H1 (cell line): Measurements from ENCODE around the gene TP73. TPM values are rescaled to one million over a fixed set of nuclear protein-coding genes. Genes with fewer than 3 reads are reported as not detected.
A peak's percentile ranks its signal among the peaks of the same experiment; 100 is the strongest.

Experiments used
- CTCF ChIA-PET: fragments of 300-600 bp; sonication (Branson Sonifier 250); formaldehyde crosslinking; loops from one replicate; lab custom pipeline; 2021; ENCODE audit not compliant: partially characterized antibody; lab: Charles Lee
- POLR2A ChIA-PET: fragments of 300-600 bp; sonication (Branson Sonifier 250); formaldehyde crosslinking; loops from one replicate; lab custom pipeline; 2021; ENCODE audit warnings: inconsistent platforms; ENCODE audit not compliant: partially characterized antibody; lab: Charles Lee
- DNase-seq, 2 experiments: peaks; one replicate each; pipeline versions ENCODE4 v3.0.0 to v3.0.0-alpha.2; 2010 to 2022; ENCODE audit warnings: low spot score in 2 of 2, low read depth in 1 of 2, mixed read lengths in 1 of 2
- FAIRE-seq: peaks from 2 replicates; lab custom pipeline; 2011; peaks lifted over from hg19 to GRCh38; lab: Jason Lieb, UNC
- H2AFZ ChIP-seq: 2 replicates; pipeline ENCODE4 v1.8.1; 2012; ENCODE audit warnings: low read length, inconsistent platforms
- H2AK5ac ChIP-seq: 2 replicates; pipeline ENCODE4 v1.6.1; 2013; ENCODE audit warnings: low read depth, low read length
- H2BK120ac ChIP-seq: replicated peaks from 2 replicates; pipeline ENCODE3; 2013; ENCODE audit warnings: low read depth, low read length, inconsistent platforms
- H2BK12ac ChIP-seq: 2 replicates; pipeline ENCODE4 v1.6.1; 2013; ENCODE audit warnings: low read depth, low read length
- H2BK15ac ChIP-seq: 2 replicates; pipeline ENCODE4 v1.6.1; 2013; ENCODE audit warnings: low read length
- H2BK20ac ChIP-seq: 2 replicates; pipeline ENCODE4 v1.6.1; 2013; ENCODE audit warnings: low read length
- H2BK5ac ChIP-seq: 2 replicates; pipeline ENCODE4 v1.6.1; 2013; ENCODE audit warnings: low read depth, low read length
- H3K14ac ChIP-seq: 2 replicates; pipeline ENCODE4 v1.6.1; 2013; ENCODE audit warnings: inconsistent platforms; ENCODE audit not compliant: insufficient read length
- H3K18ac ChIP-seq: 2 replicates; pipeline ENCODE4 v1.6.1; 2013; ENCODE audit warnings: low read length; ENCODE audit errors: extremely low read depth
- H3K23ac ChIP-seq: 2 replicates; pipeline ENCODE4 v1.6.1; 2013; ENCODE audit warnings: inconsistent platforms; ENCODE audit not compliant: insufficient read length
- H3K23me2 ChIP-seq: 2 replicates; pipeline ENCODE4 v1.6.1; 2013; ENCODE audit warnings: low read depth, low read length
- H3K27ac ChIP-seq: 2 replicates; pipeline ENCODE4 v1.6.1; 2011; ENCODE audit warnings: low read depth, low read length, inconsistent platforms
- H3K27me3 ChIP-seq, 4 experiments: replicated peaks in 1 of 4; 1 replicate in 1 of 4; 2 replicates in 3 of 4; pipeline versions ENCODE4 v1.6.1 to v1.8.1; 2011 to 2013; ENCODE audit warnings: low read length in 3 of 4, mild to moderate bottlenecking in 3 of 4, inconsistent platforms in 2 of 4, mixed read lengths in 2 of 4, moderate library complexity in 1 of 4; ENCODE audit not compliant: control insufficient read depth in 3 of 4, insufficient read depth in 3 of 4; ENCODE audit errors: extremely low read depth in 1 of 4
- H3K36me3 ChIP-seq, 4 experiments: 2 replicates each; pipeline versions ENCODE4 v1.6.1 to v1.8.1; 2011 to 2013; ENCODE audit warnings: mild to moderate bottlenecking in 4 of 4, low read length in 3 of 4, moderate library complexity in 2 of 4, control low read depth in 1 of 4, inconsistent platforms in 1 of 4; ENCODE audit not compliant: insufficient read depth in 4 of 4, control insufficient read depth in 2 of 4
- H3K4ac ChIP-seq: replicated peaks from 2 replicates; pipeline ENCODE3; 2013; ENCODE audit warnings: low read length, low read depth, mixed read lengths, inconsistent platforms; ENCODE audit not compliant: insufficient read length
- H3K4me1 ChIP-seq, 4 experiments: replicated peaks in 1 of 4; 1 replicate in 1 of 4; 2 replicates in 3 of 4; pipeline versions ENCODE4 v1.6.1 to v1.8.1; 2011 to 2013; ENCODE audit warnings: low read length in 3 of 4, inconsistent platforms in 2 of 4, mixed read lengths in 1 of 4; ENCODE audit not compliant: insufficient read depth in 4 of 4, control insufficient read depth in 3 of 4
- H3K4me2 ChIP-seq, 2 experiments: 2 replicates each; pipeline versions ENCODE4 v1.6.1 to v1.8.1; 2011 to 2013; ENCODE audit warnings: low read depth in 2 of 2, low read length in 2 of 2, control low read depth in 1 of 2, inconsistent platforms in 1 of 2, mild to moderate bottlenecking in 1 of 2; ENCODE audit not compliant: insufficient read depth in 1 of 2
- H3K4me3 ChIP-seq, 4 experiments: fragments of 200-600, 300-600 bp in 1 of 4; sonication (generic), shearing (Covaris generic), sonication (Bioruptor Twin) in 1 of 4; 2 replicates each; pipeline versions ENCODE4 v1.5.1 to v1.8.1; 2011 to 2016; ENCODE audit warnings: low read length in 4 of 4, low read depth in 3 of 4, control low read depth in 2 of 4, inconsistent platforms in 2 of 4, mild to moderate bottlenecking in 2 of 4, mixed read lengths in 1 of 4, moderate library complexity in 1 of 4; ENCODE audit not compliant: insufficient read depth in 2 of 4; ENCODE audit errors: extremely low read depth in 1 of 4
- H3K56ac ChIP-seq: replicated peaks from 2 replicates; pipeline ENCODE3; 2013; ENCODE audit warnings: low read depth, mild to moderate bottlenecking, mixed read lengths, low read length, inconsistent platforms; ENCODE audit not compliant: insufficient read length
- H3K79me1 ChIP-seq: 2 replicates; pipeline ENCODE4 v1.6.1; 2013; ENCODE audit warnings: low read depth, low read length, control low read depth
- H3K79me2 ChIP-seq, 2 experiments: 2 replicates each; pipeline versions ENCODE4 v1.6.1 to v1.8.1; 2012 to 2013; ENCODE audit warnings: low read length in 2 of 2, mild to moderate bottlenecking in 2 of 2, inconsistent platforms in 1 of 2; ENCODE audit not compliant: insufficient read depth in 2 of 2, control insufficient read depth in 1 of 2
- H3K9ac ChIP-seq, 4 experiments: replicated peaks in 1 of 4; 1 replicate in 1 of 4; 2 replicates in 3 of 4; pipeline versions ENCODE4 v1.6.1 to v1.8.1; 2011 to 2013; ENCODE audit warnings: low read depth in 3 of 4, low read length in 3 of 4, control low read depth in 2 of 4, mild to moderate bottlenecking in 2 of 4, moderate library complexity in 2 of 4, inconsistent platforms in 1 of 4; ENCODE audit errors: extremely low read depth in 1 of 4
- H3K9me3 ChIP-seq, 2 experiments: 2 replicates each; pipeline versions ENCODE4 v1.6.1 to v1.8.1; 2012 to 2013; ENCODE audit warnings: mild to moderate bottlenecking in 2 of 2, moderate library complexity in 2 of 2, control low read depth in 1 of 2, inconsistent platforms in 1 of 2, low read depth in 1 of 2, low read length in 1 of 2, mixed read lengths in 1 of 2; ENCODE audit not compliant: insufficient read depth in 2 of 2
- H4K20me1 ChIP-seq, 2 experiments: replicated peaks in 1 of 2; 2 replicates each; pipeline versions ENCODE3 to v1.8.1; 2011 to 2013; ENCODE audit warnings: inconsistent platforms in 2 of 2, low read length in 2 of 2, mild to moderate bottlenecking in 1 of 2; ENCODE audit not compliant: insufficient read depth in 2 of 2, control insufficient read depth in 1 of 2
- H4K5ac ChIP-seq: 2 replicates; pipeline ENCODE4 v1.6.1; 2013; ENCODE audit warnings: low read length, low read depth, mixed read lengths, inconsistent platforms; ENCODE audit not compliant: insufficient read length
- H4K8ac ChIP-seq: 2 replicates; pipeline ENCODE4 v1.8.0; 2013; ENCODE audit warnings: mild to moderate bottlenecking, moderate library complexity, low read length, inconsistent platforms; ENCODE audit not compliant: insufficient read depth; ENCODE audit errors: extremely low read depth
- H4K91ac ChIP-seq: replicated peaks from 2 replicates; pipeline ENCODE3; 2013; ENCODE audit warnings: low read length, mixed read lengths, inconsistent platforms; ENCODE audit not compliant: insufficient read length
- JUN ChIP-seq: IDR thresholded peaks from 2 replicates; pipeline ENCODE4 v1.6.1; 2011; ENCODE audit warnings: low read depth, mild to moderate bottlenecking, improper control_type of control experiment, low read length
- POLR2A ChIP-seq, 2 experiments: IDR thresholded peaks; 1 replicate in 1 of 2; 2 replicates in 1 of 2; pipeline ENCODE4 v1.6.1; 2011; ENCODE audit warnings: low read depth in 2 of 2, low read length in 2 of 2, mild to moderate bottlenecking in 2 of 2; ENCODE audit errors: control extremely low read depth in 1 of 2
- WGBS, 2 experiments: shearing (Covaris generic) in 1 of 2; methylation state at CpG; one replicate each; pipeline versions ENCODE4 v1.1.6 to v1.1.7; 2013 to 2015; ENCODE audit warnings: low lambda C conversion rate in 2 of 2, mixed read lengths in 2 of 2, inconsistent platforms in 1 of 2, low coverage in 1 of 2, missing lambda C conversion rate in 1 of 2; ENCODE audit not compliant: insufficient replicate concordance in 2 of 2, insufficient coverage in 1 of 2, insufficient read length in 1 of 2; ENCODE audit errors: extremely low coverage in 1 of 2, missing lambda C conversion rate in 1 of 2; 5-methylcytosine and 5-hydroxymethylcytosine counted together
- polyA plus RNA-seq, 7 experiments: library from polyadenylated mRNA; depleted of rRNA in 3 of 7; stranded (reverse) in 5 of 7; unstranded in 2 of 7; fragments of >200 nt in 5 of 7; fragments of 200-250 nt in 2 of 7; gene quantifications; 1 replicate in 5 of 7; 2 replicates in 1 of 7; 4 replicates in 1 of 7; pipeline versions ENCODE4 v1.2.1 to v1.2.3, GENCODE V29; 2011 to 2013; ENCODE audit warnings: missing spikeins in 2 of 7, mixed read lengths in 2 of 7
- total RNA-seq: library from RNA; stranded (reverse); fragmentation: NEBNext Ultra II Directional; extraction: Animal tissue kit (Norgen Biotek cat#: 25700); gene quantifications from 2 replicates; pipeline ENCODE4 v1.2.1, GENCODE V29; 2021

The TP73 gene
- total and polyA plus RNA-seq, 2 of the 8 experiments (the other 6 are each of a cell fraction or from before 2014, with no cell fraction given): 2.6 to 3.1 TPM

DNA sequence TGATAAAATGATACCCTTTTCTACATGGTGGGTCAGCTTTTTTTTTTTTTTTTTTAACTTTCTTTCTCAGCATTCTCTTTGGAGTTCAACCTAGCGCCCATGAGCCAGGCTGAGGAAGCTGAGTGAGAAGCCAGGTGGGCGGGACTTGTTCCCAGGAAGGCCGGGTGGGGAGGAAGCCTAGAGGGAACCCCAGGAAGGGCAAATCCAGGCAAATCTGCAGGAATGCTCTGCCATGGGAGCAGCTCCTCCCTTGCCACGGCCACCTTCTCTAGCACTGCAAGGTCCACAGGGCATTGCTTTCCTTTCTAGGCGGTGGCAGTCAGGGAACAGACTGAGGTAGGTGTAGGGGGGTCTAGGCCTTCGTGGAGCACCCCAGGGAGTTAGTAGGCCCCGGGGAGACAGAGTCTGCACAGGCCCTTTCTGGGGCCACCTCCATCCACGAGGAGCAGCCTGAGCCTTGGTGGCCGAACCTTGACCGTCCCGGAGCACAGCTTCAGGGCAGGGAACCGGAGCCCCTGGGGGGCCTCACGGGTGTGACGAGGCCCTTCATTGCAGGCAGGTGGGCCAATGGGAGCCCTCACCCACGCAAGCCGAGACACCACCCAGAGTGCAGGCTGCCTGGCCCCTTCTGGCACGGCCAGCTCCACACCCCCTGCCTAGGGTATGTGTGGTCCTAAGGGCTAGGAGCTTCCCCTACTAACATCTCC lies 81.7 kb downstream of the TP73 start:
- Histone ChIP-seq H3K4me2 (no peak overlapping the region), H3K4ac (no peak overlapping the region), H3K4me1 (peaks cover 0 to 19% (median 13%) of the 10 kb centered on the region in 4 experiments; a peak in 5 of 7 replicates), H4K91ac (no peak overlapping the region), H4K20me1 (peaks cover 0 to 9% of the 10 kb centered on the region in 2 experiments), H2BK20ac (no peak overlapping the region), H3K79me1 (no peaks in the 10 kb centered on the region; the same call in 1 of the 2 replicates), H3K36me3 (peaks cover 5 to 25% (median 19%) of the 10 kb centered on the region in 4 experiments; a peak in 7 of 8 replicates), H3K9ac (no peak overlapping the region), H2BK15ac (no peak overlapping the region), H3K27ac (no peak overlapping the region), H2BK120ac (no peak overlapping the region), H2BK5ac (no peak overlapping the region), H3K9me3 (no peaks in the 10 kb centered on the region), H4K5ac (no peak overlapping the region), H3K18ac (no peak overlapping the region), H3K4me3 (no peak overlapping the region), H3K14ac (no peak overlapping the region), H2AK5ac (no peak overlapping the region), H3K23ac (no peak overlapping the region), H2AFZ (no peak overlapping the region), H3K56ac (no peak overlapping the region), H4K8ac (no peak overlapping the region), H3K27me3 (no peaks in the 10 kb centered on the region; a peak in 3 of 7 replicates), H2BK12ac (no peak overlapping the region), H3K23me2 (no peaks in the 10 kb centered on the region; the same call in 1 of the 2 replicates), H3K79me2 (no peaks in the 10 kb centered on the region)
- DNase-seq (no peak), FAIRE-seq (no peak)
- CTCF ChIA-PET: interaction anchor here (1.1 to 3.6 kb wide), 4 partner anchors 10 to 143 kb away, joined by 3 to 17 read pairs (median 7); no protein-coding TSS in a partner anchor
- TF ChIP-seq JUN (no peak), POLR2A (IDR thresholded peaks at IDR 0.05; ENCODE audit: control extremely low read depth in 1 of 2, low read depth in 2 of 2, low read length in 2 of 2) (0 out of 3 replicates have a peak, but pooled peaks of 1 of the 2 experiments have one; percentile 22)
- 91% methylated on average over 17 of the region's 17 CpGs; no CpG with 5 or more reads in 1 of the 2 experiments for WGBS, 2 experiments
- POLR2A ChIA-PET: interaction anchor here (0.6 to 2.6 kb wide), 11 partner anchors 10 to 1198 kb away, joined by 3 to 12 read pairs (median 4); no protein-coding TSS in a partner anchor
